Measurements from ENCODE around the gene DLGAP4.

DNA sequence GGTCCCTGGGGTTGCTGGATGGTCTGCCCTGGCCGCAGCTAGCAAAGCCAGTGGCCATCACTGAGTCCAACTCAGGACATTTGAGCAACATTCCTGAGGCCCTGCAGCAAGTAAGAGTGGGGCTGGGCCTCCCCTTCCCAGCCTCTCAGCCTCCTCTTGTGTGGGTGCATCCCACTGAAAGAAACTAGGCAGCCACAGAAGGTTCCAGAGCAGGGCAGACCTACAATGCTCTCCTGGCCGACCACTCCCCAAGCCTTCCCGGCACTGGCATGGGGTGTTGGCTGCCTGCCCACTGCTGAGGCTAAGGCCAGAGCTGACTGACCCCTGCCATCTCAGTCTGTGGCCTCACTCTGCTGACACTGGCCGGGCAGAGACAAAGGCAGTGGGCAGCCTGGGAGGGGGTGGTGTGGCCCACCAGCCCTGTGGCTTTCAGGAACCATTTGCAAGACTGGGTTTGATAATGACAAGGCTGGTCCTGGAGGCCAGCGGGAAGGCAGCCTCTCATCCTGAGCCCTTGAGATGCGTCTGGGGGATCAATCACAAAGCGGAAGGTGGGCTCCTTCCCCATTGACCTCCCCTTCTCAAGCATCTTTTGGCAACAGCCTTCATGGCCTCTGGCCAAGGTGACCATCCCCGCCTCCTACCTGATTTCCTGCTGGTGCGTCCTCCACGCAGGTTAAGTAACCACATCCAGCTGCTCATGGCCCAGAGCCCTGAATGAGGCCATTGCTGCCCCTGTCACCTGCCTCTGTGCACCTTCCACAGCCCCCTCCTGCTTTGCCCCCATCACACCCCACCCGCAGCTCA lies 9.6 kb downstream of the DLGAP4 start:
- no peak for TF ChIP-seq CTCF (IDR thresholded peaks at IDR 0.05)
- TF ChIP-seq POLR2A (IDR thresholded peaks at IDR 0.05) = no peak
